GM12878 (cell line): ENCODE results near the gene ATP2B1. TPM values are rescaled to one million over a fixed set of nuclear protein-coding genes. Genes with fewer than 3 reads are reported as not detected.

ENCODE experiments used
- ATAC-seq: fragments of 200-7000 bp; cut with Tn5 transposase; 3 replicates; pipeline ENCODE4 v1.9.1; 2020; ENCODE audit warnings: mild to moderate bottlenecking, moderate library complexity
- BruUV-seq: library from RNA; stranded (reverse); fragments of 400-500 nt; replicated peaks from 2 replicates; lab custom pipeline; 2021; lab: Mats Ljungman, UMichigan
- CTCF ChIA-PET: fragments of 300-600 bp; sonication (Branson Sonifier 250); formaldehyde crosslinking; extraction: SDS; loops from one replicate; lab custom pipeline; 2021; ENCODE audit warnings: inconsistent platforms; lab: Yijun Ruan, JAX
- POLR2A ChIA-PET: fragments of 350-600 bp; formaldehyde crosslinking; extraction: SDS; loops from one replicate; lab custom pipeline; 2021; ENCODE audit warnings: inconsistent platforms; lab: Charles Lee
- RAD21 ChIA-PET: fragments of 300-600 bp; sonication (Branson Sonifier 250); formaldehyde crosslinking; loops from one replicate; lab custom pipeline; 2023; ENCODE audit warnings: antibody characterized with exemption; ENCODE audit not compliant: unreplicated experiment; lab: Charles Lee
- SMC1A ChIA-PET: fragments of 300-600 bp; sonication (Branson Sonifier 250); formaldehyde crosslinking; loops from one replicate; lab custom pipeline; 2023; ENCODE audit not compliant: unreplicated experiment, uncharacterized antibody; lab: Charles Lee
- DNase-seq: peaks from one replicate; pipeline ENCODE4 v3.0.0-alpha.2; 2011; ENCODE audit warnings: low read depth, low spot score
- FAIRE-seq: peaks from 3 replicates; lab custom pipeline; 2011; peaks lifted over from hg19 to GRCh38; lab: Jason Lieb, UNC
- H2AFZ ChIP-seq: 2 replicates; pipeline ENCODE4 v1.6.0; 2011; ENCODE audit warnings: low read depth, low read length, control low read depth; ENCODE audit not compliant: control insufficient read depth
- H3K27ac ChIP-seq: 2 replicates; pipeline ENCODE4 v1.5.1; 2011; ENCODE audit warnings: control low read depth; ENCODE audit not compliant: control insufficient read depth, insufficient read depth
- H3K27me3 ChIP-seq, 2 experiments: replicated peaks in 1 of 2; 2 replicates each; pipeline versions ENCODE4 v1.6.0 to v1.6.1; 2011; ENCODE audit warnings: low read length in 1 of 2; ENCODE audit not compliant: control insufficient read depth in 2 of 2, insufficient read depth in 2 of 2
- H3K36me3 ChIP-seq, 2 experiments: 2 replicates each; pipeline ENCODE4 v1.5.1; 2011; ENCODE audit warnings: low read length in 1 of 2; ENCODE audit not compliant: control insufficient read depth in 2 of 2, insufficient read depth in 2 of 2
- H3K4me1 ChIP-seq: 2 replicates; pipeline ENCODE4 v1.6.1; 2011; ENCODE audit warnings: mild to moderate bottlenecking, low read length, moderate library complexity, mixed read lengths; ENCODE audit not compliant: control insufficient read depth, insufficient read depth
- H3K4me2 ChIP-seq: 2 replicates; pipeline ENCODE4 v1.6.0; 2011; ENCODE audit warnings: control low read depth; ENCODE audit not compliant: control insufficient read depth, insufficient read depth
- H3K4me3 ChIP-seq: fragments of 200-600 bp; sonication (generic); 2 replicates; pipeline ENCODE4 v1.5.1; 2016
- H3K79me2 ChIP-seq: 2 replicates; pipeline ENCODE4 v1.6.0; 2011; ENCODE audit warnings: low read length; ENCODE audit not compliant: control insufficient read depth, insufficient read depth
- H3K9ac ChIP-seq: 2 replicates; pipeline ENCODE4 v1.8.0; 2011; ENCODE audit warnings: low read length, control low read depth, mixed read lengths; ENCODE audit not compliant: control insufficient read depth, insufficient read depth
- H3K9me3 ChIP-seq: replicated peaks from 3 replicates; pipeline ENCODE4 v1.5.1; 2011; ENCODE audit warnings: mild to moderate bottlenecking, low read length; ENCODE audit not compliant: control insufficient read depth, insufficient read depth
- H4K20me1 ChIP-seq: 2 replicates; pipeline ENCODE4 v1.6.0; 2011; ENCODE audit not compliant: control insufficient read depth, insufficient read depth
- ATF2 ChIP-seq: IDR thresholded peaks from 2 replicates; pipeline ENCODE4 v1.6.1; 2012; ENCODE audit warnings: low read length, inconsistent platforms
- BACH1 ChIP-seq: fragments of 450-650 bp; IDR thresholded peaks from 2 replicates; pipeline ENCODE4 v1.6.1; 2017; ENCODE audit warnings: mild to moderate bottlenecking, borderline replicate concordance
- BCLAF1 ChIP-seq: fragments of 450-650 bp; IDR thresholded peaks from 2 replicates; pipeline ENCODE4 v1.6.1; 2017; ENCODE audit warnings: antibody characterized with exemption, mild to moderate bottlenecking, moderate library complexity
- BRCA1 ChIP-seq: IDR thresholded peaks from 2 replicates; pipeline ENCODE4 v1.6.1; 2011; ENCODE audit warnings: low read depth, low read length, improper control_type of control experiment
- CUX1 ChIP-seq: IDR thresholded peaks from 2 replicates; pipeline ENCODE4 v1.6.1; 2012; ENCODE audit warnings: improper control_type of control experiment, low read depth, low read length; ENCODE audit not compliant: insufficient replicate concordance
- HCFC1 ChIP-seq: fragments of 150-350 bp; IDR thresholded peaks from 2 replicates; pipeline ENCODE4 v1.6.1; 2014; ENCODE audit warnings: low read length
- JUNB ChIP-seq: IDR thresholded peaks from 2 replicates; pipeline ENCODE4 v1.6.1; 2016; ENCODE audit warnings: antibody characterized with exemption, mild to moderate bottlenecking
- MYB ChIP-seq: fragments of 150-350 bp; IDR thresholded peaks from 2 replicates; pipeline ENCODE4 v1.6.1; 2014; ENCODE audit warnings: mild to moderate bottlenecking, low read depth, low read length, borderline replicate concordance
- SMARCA5 ChIP-seq: fragments of 450-650 bp; IDR thresholded peaks from 2 replicates; pipeline ENCODE4 v1.6.1; 2017; ENCODE audit warnings: mild to moderate bottlenecking
- YBX1 ChIP-seq: fragments of 450-650 bp; IDR thresholded peaks from 2 replicates; pipeline ENCODE4 v1.6.1; 2016; ENCODE audit warnings: antibody characterized with exemption
- WGBS: methylation state at CpG from one replicate; pipeline ENCODE4 v1.1.6; 2016; ENCODE audit warnings: low lambda C conversion rate; ENCODE audit not compliant: insufficient replicate concordance, insufficient coverage; ENCODE audit errors: missing lambda C conversion rate; 5-methylcytosine and 5-hydroxymethylcytosine counted together
- in situ Hi-C: fragments of 300-500 bp; cut with MboI; formaldehyde crosslinking; loops from 9 replicates; pipeline ENCODE4 v1.14.3; 2018; ENCODE audit warnings: mixed read lengths
- intact Hi-C: fragments of 100-400 bp; cut with micrococcal nuclease; formaldehyde crosslinking; loops from one replicate; pipeline ENCODE4 v1.14.2; 2022; ENCODE audit not compliant: unreplicated experiment
- polyA plus RNA-seq, 11 experiments: library from polyadenylated mRNA; depleted of rRNA in 4 of 11; unstranded in 6 of 11; stranded (reverse) in 5 of 11; fragments of >200 nt; fragmentation: Nextera tagmentation in 4 of 11; fragmentation: Illumina TruSeq in 1 of 11; extraction: Ambion mirVana in 4 of 11; extraction: Trizol in 1 of 11; gene quantifications; 1 replicate in 1 of 11; 2 replicates in 10 of 11; pipeline versions ENCODE4 v1.2.1 to v1.2.3, GENCODE V29; 2011 to 2016; ENCODE audit warnings: inconsistent platforms in 2 of 11, missing spikeins in 2 of 11, low read depth in 1 of 11
- total RNA-seq, 4 experiments: library from RNA; depleted of rRNA in 3 of 4; stranded (reverse); fragments of >200 nt in 3 of 4; fragmentation: Illumina TruSeq in 1 of 4; extraction: Trizol in 1 of 4; gene quantifications; 2 replicates each; pipeline versions ENCODE4 v1.2.1 to v1.2.3, GENCODE V29; 2013 to 2021

The ATP2B1 gene
- total and polyA plus RNA-seq, 10 of the 15 experiments (the other 5 are each of a cell fraction or from before 2014, with no cell fraction given) = 15.9 to 67.8 (median 48.5) TPM

GRCh38 chr12:89649820-89650219, 58.8 kb downstream of the ATP2B1 start (continued):
- no peak for TF ChIP-seq CUX1
- TF ChIP-seq JUNB = no peak
- TF ChIP-seq BACH1 = no peak
- no peak for TF ChIP-seq MYB
- TF ChIP-seq BRCA1 = no peak
- TF ChIP-seq SMARCA5 = no peak
- TF ChIP-seq HCFC1 = no peak
- no peak for TF ChIP-seq YBX1

- DNase-seq (no peak), FAIRE-seq (no peak), ATAC-seq (peak; percentile 27; the same call in 2 of the 3 replicates)
- H4K20me1 ChIP-seq = no peaks in the 10 kb centered on the region
- WGBS = 97% methylated on average over 2 of the region's 2 CpGs
- H3K36me3 ChIP-seq = peaks cover 4 to 7% of the 10 kb centered on the region in 2 experiments; a peak in 3 of 4 replicates
- H3K4me1 ChIP-seq = no peaks in the 10 kb centered on the region
- no peak overlapping the region for H3K27ac ChIP-seq
- ChIA-PET CTCF (no interaction called here), SMC1A (no interaction called here), RAD21 (no interaction called here), POLR2A (no interaction called here)
- peaks cover 4% of the 10 kb centered on the region; the same call in 2 of the 3 replicates for H3K9me3 ChIP-seq
- in situ Hi-C loops = no loop called here
- no peak overlapping the region for H3K4me2 ChIP-seq
- no peak overlapping the region for H3K4me3 ChIP-seq
- H2AFZ ChIP-seq = no peak overlapping the region
- intact Hi-C loops = no loop called here
- no TSS peak for BruUV-seq
- H3K27me3 ChIP-seq = no peaks in the 10 kb centered on the region
- H3K79me2 ChIP-seq = peaks cover 22% of the 10 kb centered on the region
- no peak overlapping the region for H3K9ac ChIP-seq
- no peak for TF ChIP-seq BCLAF1
- TF ChIP-seq JUNB = no peak
- no peak for TF ChIP-seq ATF2
These were observed 59.5 kb downstream of the ATP2B1 start for GRCh38 chr12:89649139-89649538.
